NOMO-1 treated with dmso at 0.1 percent for 144 hours (cell line): ENCODE measurements around the gene RBFOX1.

Source experiments
- DNase-seq: peaks from one replicate; lab custom pipeline; 2025; ENCODE audit not compliant: unreplicated experiment; lab: John Stamatoyannopoulos, UW

Gene RBFOX1

GRCh38 chr16:7515543-7515942 is 182.9 kb downstream of the RBFOX1 start:
- DNase-seq: no peak

GRCh38 chr16:7517496-7517895 is 184.9 kb downstream of the RBFOX1 start:
- DNase-seq: no peak

- no peak for DNase-seq
Observed at GRCh38 chr16:7518158-7518557, 185.5 kb downstream of the RBFOX1 start.

GRCh38 chr16:7521834-7522233 is 189.2 kb downstream of the RBFOX1 start:
- DNase-seq: no peak

- no peak for DNase-seq
Observed at GRCh38 chr16:7524419-7524818, 191.8 kb downstream of the RBFOX1 start.

GRCh38 chr16:7526736-7527135 is 194.1 kb downstream of the RBFOX1 start:
- no peak for DNase-seq

GRCh38 chr16:7532534-7532933 is 199.9 kb downstream of the RBFOX1 start:
- no peak for DNase-seq

- DNase-seq: no peak
Observed at GRCh38 chr16:7534749-7535148, 202.1 kb downstream of the RBFOX1 start.

- DNase-seq: no peak
Observed at GRCh38 chr16:7541026-7541425, 208.4 kb downstream of the RBFOX1 start.

GRCh38 chr16:7545251-7545650 is 212.6 kb downstream of the RBFOX1 start:
- no peak for DNase-seq

GRCh38 chr16:7546948-7547347 is 214.3 kb downstream of the RBFOX1 start:
- no peak for DNase-seq

- no peak for DNase-seq
Observed at GRCh38 chr16:7547736-7548135, 215.1 kb downstream of the RBFOX1 start.

GRCh38 chr16:7548796-7549318 is 216.2 kb downstream of the RBFOX1 start:
- no peak for DNase-seq

GRCh38 chr16:7550096-7550495 is 217.5 kb downstream of the RBFOX1 start:
- DNase-seq: no peak

GRCh38 chr16:7555459-7555858 is 222.8 kb downstream of the RBFOX1 start:
- no peak for DNase-seq

GRCh38 chr16:7561908-7562405 is 229.3 kb downstream of the RBFOX1 start:
- no peak for DNase-seq

- DNase-seq: no peak
Observed at GRCh38 chr16:7566360-7566759, 233.7 kb downstream of the RBFOX1 start.

GRCh38 chr16:7571366-7571765 is 238.7 kb downstream of the RBFOX1 start:
- no peak for DNase-seq

- no peak for DNase-seq
Observed at GRCh38 chr16:7577588-7577987, 244.9 kb downstream of the RBFOX1 start.

GRCh38 chr16:7579454-7579853 is 246.8 kb downstream of the RBFOX1 start:
- no peak for DNase-seq

GRCh38 chr16:7581175-7581574 is 248.5 kb downstream of the RBFOX1 start:
- no peak for DNase-seq

GRCh38 chr16:7583396-7583795 is 250.8 kb downstream of the RBFOX1 start:
- no peak for DNase-seq

- DNase-seq: no peak
Observed at GRCh38 chr16:7584561-7584960, 251.9 kb downstream of the RBFOX1 start.
